ENCODE data around the gene NUDT14. TPM values are rescaled to one million over a fixed set of nuclear protein-coding genes. Genes with fewer than 3 reads are reported as not detected.

Gene NUDT14
- total RNA-seq, 1 experiment from 2014 or later: 26.1 TPM

GRCh38 chr14:105219043-105219612 is 38.0 kb upstream of the NUDT14 start:
- no TSS peak for BruUV-seq (replicated peaks)
- Mint-ChIP-seq H3K4me3 (ENCODE audit: unreplicated experiment) (no peak overlapping the region), H3K27ac (ENCODE audit: low read depth, unreplicated experiment) (no peak overlapping the region), H3K9me3 (ENCODE audit: unreplicated experiment) (no peaks in the 10 kb centered on the region), H3K27me3 (ENCODE audit: insufficient read depth, unreplicated experiment) (no peaks in the 10 kb centered on the region), H3K36me3 (ENCODE audit: insufficient read depth, unreplicated experiment) (peaks cover 71% of the 10 kb centered on the region), H3K4me1 (ENCODE audit: insufficient read depth, unreplicated experiment) (no peaks in the 10 kb centered on the region)
- POLR2A ChIA-PET: no interaction called here
- CTCF ChIA-PET: interaction anchor here (0.5 kb wide), 1 partner anchor 240 kb away, joined by 3 read pairs; no protein-coding TSS in a partner anchor
- no peak for DNase-seq (ENCODE audit: unreplicated experiment)
- intact Hi-C loops (cut with micrococcal nuclease): no loop called here
- TF ChIP-seq CTCF (IDR thresholded peaks at IDR 0.05; ENCODE audit: unreplicated experiment): no peak

GRCh38 chr14:105218611-105219010 is 37.5 kb upstream of the NUDT14 start:
- no peaks in the 10 kb centered on the region for H3K4me1 Mint-ChIP-seq (ENCODE audit: insufficient read depth, unreplicated experiment)
- intact Hi-C loops (cut with micrococcal nuclease): no loop called here
- no peaks in the 10 kb centered on the region for H3K27me3 Mint-ChIP-seq (ENCODE audit: insufficient read depth, unreplicated experiment)
- ChIA-PET POLR2A (no interaction called here), CTCF (interaction anchor here (0.5 kb wide), 1 partner anchor 239 kb away, joined by 3 read pairs; no protein-coding TSS in a partner anchor)
- no peaks in the 10 kb centered on the region for H3K9me3 Mint-ChIP-seq (ENCODE audit: unreplicated experiment)
- H3K27ac Mint-ChIP-seq (ENCODE audit: low read depth, unreplicated experiment): no peak overlapping the region
- no peak for DNase-seq (ENCODE audit: unreplicated experiment)
- peaks cover 69% of the 10 kb centered on the region for H3K36me3 Mint-ChIP-seq (ENCODE audit: insufficient read depth, unreplicated experiment)
- no peak for TF ChIP-seq CTCF (IDR thresholded peaks at IDR 0.05; ENCODE audit: unreplicated experiment)
- BruUV-seq (replicated peaks): no TSS peak
- H3K4me3 Mint-ChIP-seq (ENCODE audit: unreplicated experiment): no peak overlapping the region

GRCh38 chr14:105217774-105218173 is 36.7 kb upstream of the NUDT14 start:
- no peak overlapping the region for H3K27ac Mint-ChIP-seq (ENCODE audit: low read depth, unreplicated experiment)
- ChIA-PET CTCF (no interaction called here), POLR2A (no interaction called here)
- H3K4me3 Mint-ChIP-seq (ENCODE audit: unreplicated experiment): no peak overlapping the region
- intact Hi-C loops (cut with micrococcal nuclease): no loop called here
- no TSS peak for BruUV-seq (replicated peaks)
- H3K27me3 Mint-ChIP-seq (ENCODE audit: insufficient read depth, unreplicated experiment): no peaks in the 10 kb centered on the region
- no peak for TF ChIP-seq CTCF (IDR thresholded peaks at IDR 0.05; ENCODE audit: unreplicated experiment)
- peaks cover 61% of the 10 kb centered on the region for H3K36me3 Mint-ChIP-seq (ENCODE audit: insufficient read depth, unreplicated experiment)
- DNase-seq (ENCODE audit: unreplicated experiment): no peak
- no peaks in the 10 kb centered on the region for H3K4me1 Mint-ChIP-seq (ENCODE audit: insufficient read depth, unreplicated experiment)
- no peaks in the 10 kb centered on the region for H3K9me3 Mint-ChIP-seq (ENCODE audit: unreplicated experiment)

GRCh38 chr14:105216490-105217247 is 35.6 kb upstream of the NUDT14 start:
- Mint-ChIP-seq H3K4me1 (ENCODE audit: insufficient read depth, unreplicated experiment) (no peaks in the 10 kb centered on the region), H3K36me3 (ENCODE audit: insufficient read depth, unreplicated experiment) (peaks cover 50% of the 10 kb centered on the region), H3K4me3 (ENCODE audit: unreplicated experiment) (no peak overlapping the region), H3K27me3 (ENCODE audit: insufficient read depth, unreplicated experiment) (no peaks in the 10 kb centered on the region), H3K27ac (ENCODE audit: low read depth, unreplicated experiment) (no peak overlapping the region), H3K9me3 (ENCODE audit: unreplicated experiment) (no peaks in the 10 kb centered on the region)
- TF ChIP-seq CTCF (IDR thresholded peaks at IDR 0.05; ENCODE audit: unreplicated experiment): no peak
- ChIA-PET POLR2A (no interaction called here), CTCF (interaction anchor here (0.6 kb wide), 2 partner anchors 72 to 1826 kb away, joined by 3 to 5 read pairs; no protein-coding TSS in a partner anchor)
- no peak for DNase-seq (ENCODE audit: unreplicated experiment)
- BruUV-seq (replicated peaks): no TSS peak
- intact Hi-C loops (cut with micrococcal nuclease): no loop called here
